Nephron (organoid): Measurements from ENCODE around the gene SPDEF.
A peak's percentile ranks its signal among the peaks of the same experiment; 100 is the strongest.

Experiments used
- H3K27ac Mint-ChIP-seq, 3 experiments: 2 replicates each; pipeline ENCODE4 v1.8.0; 2020; ENCODE audit warnings: mixed read lengths in 3 of 3, mild to moderate bottlenecking in 2 of 3, moderate library complexity in 1 of 3
- H3K27me3 Mint-ChIP-seq: 2 replicates; pipeline ENCODE4 v1.8.0; 2021; ENCODE audit warnings: low read depth, mild to moderate bottlenecking, moderate library complexity, mixed read lengths
- H3K36me3 Mint-ChIP-seq: 2 replicates; pipeline ENCODE4 v1.8.0; 2020; ENCODE audit warnings: low read depth, mixed read lengths
- H3K4me1 Mint-ChIP-seq: 2 replicates; pipeline ENCODE4 v1.8.0; 2020; ENCODE audit warnings: mixed read lengths
- H3K4me3 Mint-ChIP-seq, 3 experiments: 2 replicates each; pipeline ENCODE4 v1.8.0; 2020; ENCODE audit warnings: mild to moderate bottlenecking in 3 of 3, mixed read lengths in 3 of 3, moderate library complexity in 2 of 3
- H3K9me3 Mint-ChIP-seq: 2 replicates; pipeline ENCODE4 v1.8.0; 2020; ENCODE audit warnings: mixed read lengths
- CTCF ChIP-seq, 3 experiments: fragments of 200-600 bp; sonication (generic); IDR thresholded peaks; one replicate each; pipeline ENCODE4 v1.5.0; 2021; ENCODE audit warnings: antibody characterized with exemption in 3 of 3; ENCODE audit not compliant: unreplicated experiment in 3 of 3

SPDEF gene

GRCh38 chr6:34575326-34575725 is 19.2 kb upstream of the SPDEF start:
- no peak overlapping the region for H3K4me3 Mint-ChIP-seq
- peaks cover 9% of the 10 kb centered on the region for H3K4me1 Mint-ChIP-seq
- H3K36me3 Mint-ChIP-seq: no peaks in the 10 kb centered on the region
- H3K9me3 Mint-ChIP-seq: no peaks in the 10 kb centered on the region
- peaks cover 7% of the 10 kb centered on the region for H3K27me3 Mint-ChIP-seq
- no peak for TF ChIP-seq CTCF (IDR thresholded peaks at IDR 0.05; ENCODE audit: unreplicated experiment in 3 of 3)
- H3K27ac Mint-ChIP-seq: peak overlapping the region in 1 of 3 experiments; percentile 25

GRCh38 chr6:34574647-34575293 is 18.6 kb upstream of the SPDEF start:
- peaks cover 7% of the 10 kb centered on the region for H3K27me3 Mint-ChIP-seq
- no peaks in the 10 kb centered on the region for H3K36me3 Mint-ChIP-seq
- peak overlapping the region in 1 of 3 experiments; percentile 25 for H3K27ac Mint-ChIP-seq
- no peak for TF ChIP-seq CTCF (IDR thresholded peaks at IDR 0.05; ENCODE audit: unreplicated experiment in 3 of 3)
- H3K4me1 Mint-ChIP-seq: peaks cover 5% of the 10 kb centered on the region
- no peak overlapping the region for H3K4me3 Mint-ChIP-seq
- H3K9me3 Mint-ChIP-seq: no peaks in the 10 kb centered on the region

DNA sequence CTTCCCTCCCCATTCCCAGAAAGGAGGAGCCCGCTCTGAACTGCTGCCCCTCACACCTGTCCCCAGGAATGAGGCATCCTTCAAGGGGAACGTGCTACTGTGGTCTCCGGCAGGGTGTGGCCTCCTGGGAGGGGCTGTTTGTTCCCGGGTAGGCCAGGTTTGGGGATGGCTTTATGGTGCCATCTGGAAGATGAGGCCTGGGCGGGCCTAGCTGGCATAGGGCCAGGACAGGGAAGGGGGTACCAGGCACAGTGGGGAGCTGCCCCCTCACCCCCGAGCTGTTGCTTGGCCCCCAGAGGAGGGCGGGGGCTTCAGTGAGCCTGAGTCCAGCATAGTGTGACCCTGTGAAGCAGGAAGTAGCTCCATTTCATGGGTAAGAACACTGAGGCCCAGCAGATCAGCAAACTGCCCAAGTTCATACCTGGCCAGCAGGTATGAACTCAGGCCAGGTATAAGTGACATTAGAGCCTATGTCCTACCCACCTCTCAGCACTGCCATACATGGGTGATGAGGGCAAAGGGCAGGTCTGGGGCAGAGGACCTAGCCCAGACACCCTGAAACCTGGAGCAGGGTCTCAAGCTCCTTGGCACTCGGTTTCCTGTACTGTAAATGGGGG is 17.5 kb upstream of the SPDEF start:
- Mint-ChIP-seq H3K27ac (no peak overlapping the region), H3K27me3 (peaks cover 7% of the 10 kb centered on the region), H3K4me3 (no peak overlapping the region), H3K36me3 (no peaks in the 10 kb centered on the region), H3K4me1 (no peaks in the 10 kb centered on the region), H3K9me3 (no peaks in the 10 kb centered on the region)
- TF ChIP-seq CTCF (IDR thresholded peaks at IDR 0.05; ENCODE audit: unreplicated experiment in 3 of 3): no peak

DNA sequence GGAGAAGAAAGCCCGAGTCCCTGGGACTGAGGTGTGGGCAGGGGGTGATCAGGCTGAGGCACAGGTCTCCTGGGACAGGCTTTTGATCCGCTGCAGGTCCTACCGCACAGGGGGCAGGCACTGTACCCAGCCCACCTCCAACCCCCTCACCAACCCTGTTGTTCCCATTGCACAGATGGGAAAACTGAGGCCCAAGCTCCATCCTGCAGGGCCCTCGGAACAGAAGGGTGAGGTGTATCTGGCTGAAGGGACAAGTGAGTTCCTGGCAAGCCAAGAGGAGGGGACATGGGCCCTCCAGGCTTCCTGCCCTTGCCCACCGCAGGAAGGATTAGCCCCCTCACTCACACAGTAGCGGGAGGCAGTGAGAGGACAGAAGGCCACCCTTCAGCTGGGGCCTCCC is 16.5 kb upstream of the SPDEF start:
- Mint-ChIP-seq H3K36me3 (no peaks in the 10 kb centered on the region), H3K27me3 (peaks cover 7% of the 10 kb centered on the region), H3K4me1 (no peaks in the 10 kb centered on the region), H3K9me3 (no peaks in the 10 kb centered on the region), H3K4me3 (no peak overlapping the region), H3K27ac (no peak overlapping the region)
- no peak for TF ChIP-seq CTCF (IDR thresholded peaks at IDR 0.05; ENCODE audit: unreplicated experiment in 3 of 3)

DNA sequence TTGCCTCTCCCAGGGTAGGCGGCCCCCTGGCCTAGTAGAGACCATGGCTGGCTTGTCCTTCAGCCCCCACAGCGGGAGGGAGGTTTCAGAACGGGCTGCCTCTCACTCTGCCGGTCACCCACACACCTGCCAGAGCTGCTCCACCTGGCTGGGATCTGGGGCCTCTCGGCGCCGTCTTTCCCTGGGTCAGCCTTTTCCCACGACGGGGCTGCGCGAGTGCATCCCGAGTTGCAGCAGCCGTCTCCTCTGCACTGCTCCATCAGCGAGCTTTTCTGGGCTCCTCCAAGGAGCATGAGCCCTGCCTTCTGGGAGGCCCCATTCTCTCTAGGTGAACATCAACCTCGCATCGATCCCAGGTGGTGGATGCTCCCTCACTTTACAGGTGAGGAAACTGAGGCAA is 15.9 kb upstream of the SPDEF start:
- Mint-ChIP-seq H3K4me1 (no peaks in the 10 kb centered on the region), H3K4me3 (no peak overlapping the region), H3K27me3 (peaks cover 7% of the 10 kb centered on the region), H3K36me3 (no peaks in the 10 kb centered on the region), H3K9me3 (no peaks in the 10 kb centered on the region), H3K27ac (no peak overlapping the region)
- TF ChIP-seq CTCF (IDR thresholded peaks at IDR 0.05; ENCODE audit: unreplicated experiment in 3 of 3): no peak

DNA sequence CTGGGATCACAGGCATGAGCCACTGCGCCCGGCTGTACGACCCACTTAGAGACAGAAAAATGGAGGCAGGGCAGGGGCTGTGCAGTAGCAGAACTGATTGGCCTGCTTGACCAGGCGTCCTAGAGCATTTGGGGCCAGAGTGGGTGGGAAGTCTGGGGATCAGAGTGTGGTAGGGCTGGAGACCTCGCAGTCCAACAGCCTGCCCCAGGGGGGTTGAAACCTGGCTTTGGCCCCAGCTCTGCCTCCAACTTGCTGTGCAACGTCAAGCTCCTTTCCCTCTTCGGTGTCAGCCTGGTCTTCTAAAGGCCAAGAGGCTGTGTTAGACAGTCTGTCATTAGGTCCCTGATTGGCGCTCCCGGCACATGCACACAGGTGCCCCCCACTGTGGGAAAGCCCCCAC is 15.3 kb upstream of the SPDEF start:
- no peaks in the 10 kb centered on the region for H3K36me3 Mint-ChIP-seq
- no peaks in the 10 kb centered on the region for H3K4me1 Mint-ChIP-seq
- H3K27me3 Mint-ChIP-seq: peaks cover 7% of the 10 kb centered on the region
- no peak overlapping the region for H3K4me3 Mint-ChIP-seq
- no peak overlapping the region for H3K27ac Mint-ChIP-seq
- no peak for TF ChIP-seq CTCF (IDR thresholded peaks at IDR 0.05; ENCODE audit: unreplicated experiment in 3 of 3)
- no peaks in the 10 kb centered on the region for H3K9me3 Mint-ChIP-seq
